DOHH2 (cell line): ENCODE data around the gene SPAG6.
A peak's percentile ranks its signal among the peaks of the same experiment; 100 is the strongest.

ENCODE experiments used
- H3F3A ChIP-seq: fragments of 200-600 bp; sonication (generic), shearing (Covaris generic); 2 replicates; pipeline ENCODE4 v1.6.0; 2016; ENCODE audit warnings: antibody characterized with exemption, mild to moderate bottlenecking; ENCODE audit not compliant: control insufficient read depth, insufficient read depth
- H3K27ac ChIP-seq: fragments of 200-600 bp; sonication (generic); 2 replicates; pipeline ENCODE4 v1.5.1; 2014; ENCODE audit warnings: low read depth, mild to moderate bottlenecking, low read length, moderate library complexity
- H3K27me3 ChIP-seq: fragments of 200-600 bp; sonication (generic); 2 replicates; pipeline ENCODE4 v1.6.1; 2014; ENCODE audit warnings: mild to moderate bottlenecking, low read length, mixed read lengths; ENCODE audit not compliant: control insufficient read depth
- H3K36me3 ChIP-seq: fragments of 200-600 bp; sonication (generic); 2 replicates; pipeline ENCODE4 v1.6.1; 2014; ENCODE audit warnings: mild to moderate bottlenecking, low read length, moderate library complexity, mixed read lengths; ENCODE audit not compliant: control insufficient read depth
- H3K4me1 ChIP-seq: fragments of 200-600 bp; sonication (generic); 2 replicates; pipeline ENCODE4 v1.6.1; 2014; ENCODE audit warnings: mild to moderate bottlenecking, low read length, mixed read lengths; ENCODE audit not compliant: control insufficient read depth
- H3K4me2 ChIP-seq: fragments of 200-600 bp; sonication (generic); 2 replicates; pipeline ENCODE4 v1.6.0; 2014; ENCODE audit warnings: mild to moderate bottlenecking, low read length, moderate library complexity
- H3K4me3 ChIP-seq: fragments of 200-600 bp; sonication (generic); 2 replicates; pipeline ENCODE4 v1.5.1; 2014; ENCODE audit warnings: mild to moderate bottlenecking, low read length, mixed read lengths
- H3K79me2 ChIP-seq: fragments of 200-600 bp; sonication (generic); 2 replicates; pipeline ENCODE4 v1.6.1; 2014; ENCODE audit warnings: mild to moderate bottlenecking, low read length, mixed read lengths; ENCODE audit not compliant: control insufficient read depth
- H3K9me2 ChIP-seq: fragments of 200-600 bp; sonication (generic); replicated peaks from 2 replicates; pipeline ENCODE4 v1.6.1; 2014; ENCODE audit warnings: mild to moderate bottlenecking, low read length, mixed read lengths; ENCODE audit not compliant: control insufficient read depth
- H3K9me3 ChIP-seq: fragments of 200-600 bp; sonication (generic); 2 replicates; pipeline ENCODE4 v1.6.1; 2014; ENCODE audit warnings: antibody characterized with exemption, low read length, mixed read lengths; ENCODE audit not compliant: control insufficient read depth, insufficient read depth
- H4K20me1 ChIP-seq: fragments of 200-600 bp; sonication (generic); 2 replicates; pipeline ENCODE4 v1.6.0; 2014; ENCODE audit warnings: low read depth, mild to moderate bottlenecking, antibody characterized with exemption, low read length, moderate library complexity; ENCODE audit not compliant: control insufficient read depth, insufficient read depth
- CTCF ChIP-seq: fragments of 200-600 bp; sonication (generic); IDR thresholded peaks from one replicate; pipeline ENCODE4 v1.5.1; 2014; ENCODE audit warnings: antibody characterized with exemption, mild to moderate bottlenecking, low read depth, low read length; ENCODE audit not compliant: poor library complexity, severe bottlenecking
- EZH2phosphoT487 ChIP-seq: fragments of 200-600 bp; sonication (generic); IDR thresholded peaks from 2 replicates; pipeline ENCODE4 v1.6.1; 2017; ENCODE audit warnings: borderline replicate concordance, mild to moderate bottlenecking, antibody characterized with exemption, low read length, moderate library complexity, mixed read lengths

SPAG6 gene

GRCh38 chr10:22320591-22321155, 24.6 kb upstream of the SPAG6 start, which contains the start of gene BMI1:
Gene BMI1, plus strand, starts transcription at chr10:22321099. Its CDS starts 5,351 bp downstream, at chr10:22326450.
- no peaks in the 10 kb centered on the region for H3K9me3 ChIP-seq
- no peaks in the 10 kb centered on the region for H3K9me2 ChIP-seq
- H4K20me1 ChIP-seq: peaks cover 24% of the 10 kb centered on the region; the same call in 1 of the 2 replicates
- H3K36me3 ChIP-seq: peaks cover 2% of the 10 kb centered on the region; the same call in 1 of the 2 replicates
- H3K27ac ChIP-seq: no peak within 1 kb of the TSS
- TF ChIP-seq CTCF (no peak), EZH2phosphoT487 (no peak)
- H3K79me2 ChIP-seq: no peaks in the 10 kb centered on the region
- peaks cover 50% of the 10 kb centered on the region for H3K4me1 ChIP-seq
- H3K27me3 ChIP-seq: peaks cover 70% of the 10 kb centered on the region
- H3K4me3 ChIP-seq: peak within 1 kb of the TSS; percentile 85
- H3F3A ChIP-seq: peaks cover 43% of the 10 kb centered on the region
- peak within 1 kb of the TSS; percentile 75 for H3K4me2 ChIP-seq

- no peaks in the 10 kb centered on the region for H3K9me3 ChIP-seq
- H3K36me3 ChIP-seq: peaks cover 2% of the 10 kb centered on the region; the same call in 1 of the 2 replicates
- H3K27me3 ChIP-seq: peaks cover 74% of the 10 kb centered on the region
- H3K4me1 ChIP-seq: peaks cover 49% of the 10 kb centered on the region
- H4K20me1 ChIP-seq: peaks cover 24% of the 10 kb centered on the region; the same call in 1 of the 2 replicates
- no peaks in the 10 kb centered on the region for H3K79me2 ChIP-seq
- H3K4me2 ChIP-seq: peak overlapping the region; percentile 75
- H3K9me2 ChIP-seq: no peaks in the 10 kb centered on the region
- peak overlapping the region; percentile 85 for H3K4me3 ChIP-seq
- no peak for TF ChIP-seq CTCF
- TF ChIP-seq EZH2phosphoT487: peak; percentile 67; the same call in 1 of the 2 replicates
- H3F3A ChIP-seq: peaks cover 48% of the 10 kb centered on the region
- no peak overlapping the region for H3K27ac ChIP-seq
These were observed 24.0 kb upstream of the SPAG6 start for GRCh38 chr10:22321156-22321923.

GRCh38 chr10:22321924-22322640, 23.2 kb upstream of the SPAG6 start:
- H3K4me3 ChIP-seq: peak overlapping the region; percentile 73
- H3K4me2 ChIP-seq: peak overlapping the region; percentile 71
- H3K36me3 ChIP-seq: no peaks in the 10 kb centered on the region
- TF ChIP-seq CTCF: no peak
- peak; percentile 100 for TF ChIP-seq EZH2phosphoT487
- H3K4me1 ChIP-seq: peaks cover 43% of the 10 kb centered on the region
- no peaks in the 10 kb centered on the region for H3K9me2 ChIP-seq
- no peak overlapping the region for H3K27ac ChIP-seq
- peaks cover 80% of the 10 kb centered on the region for H3K27me3 ChIP-seq
- peaks cover 24% of the 10 kb centered on the region; the same call in 1 of the 2 replicates for H4K20me1 ChIP-seq
- H3K9me3 ChIP-seq: no peaks in the 10 kb centered on the region
- peaks cover 52% of the 10 kb centered on the region for H3F3A ChIP-seq
- no peaks in the 10 kb centered on the region for H3K79me2 ChIP-seq
